Naive thymus-derived CD8-positive, alpha-beta T cell (primary cell): ENCODE results near the gene ZFYVE19. TPM values are rescaled to one million over a fixed set of nuclear protein-coding genes. Genes with fewer than 3 reads are reported as not detected.

ENCODE experiments used
- ATAC-seq, 2 donors: fragments of 150-1000 bp; cut with Tn5 transposase in 1 of 2; sonication (Bioruptor Pico), chemical (Tn5 transposase) in 1 of 2; 1 replicate in 1 of 2; 2 replicates in 1 of 2; pipeline ENCODE4 v1.10.0; 2021; ENCODE audit warnings: mild to moderate bottlenecking in 2 of 2, moderate library complexity in 2 of 2
- POLR2A ChIA-PET: fragments of 350-600 bp; sonication (Branson Sonifier 250); formaldehyde crosslinking; loops from one replicate; lab custom pipeline; 2021; ENCODE audit warnings: antibody characterized with exemption; lab: Charles Lee
- DNase-seq, 10 donors: peaks; one replicate each; pipeline versions ENCODE4 v3.0.0 to v3.0.0-alpha.2; 2020 to 2022
- H3K27ac Mint-ChIP-seq, 10 donors: one replicate each; pipeline ENCODE4 v1.8.0; 2020 to 2022; ENCODE audit warnings: mild to moderate bottlenecking in 10 of 10, mixed read lengths in 10 of 10, moderate library complexity in 4 of 10, inconsistent platforms in 1 of 10
- H3K27me3 Mint-ChIP-seq, 5 donors: one replicate each; pipeline ENCODE4 v1.8.0; 2021 to 2022; ENCODE audit warnings: mixed read lengths in 5 of 5
- H3K36me3 Mint-ChIP-seq, 3 donors: one replicate each; pipeline ENCODE4 v1.8.0; 2020 to 2022; ENCODE audit warnings: mixed read lengths in 3 of 3, mild to moderate bottlenecking in 2 of 3, inconsistent platforms in 1 of 3
- H3K4me1 Mint-ChIP-seq, 4 donors: one replicate each; pipeline ENCODE4 v1.8.0; 2021 to 2022; ENCODE audit warnings: mixed read lengths in 4 of 4
- H3K4me3 Mint-ChIP-seq, 10 donors: one replicate each; pipeline ENCODE4 v1.8.0; 2020 to 2022; ENCODE audit warnings: mild to moderate bottlenecking in 10 of 10, mixed read lengths in 10 of 10, moderate library complexity in 6 of 10, inconsistent platforms in 1 of 10
- H3K9me3 Mint-ChIP-seq, 9 donors: one replicate each; pipeline ENCODE4 v1.8.0; 2020 to 2022; ENCODE audit warnings: mixed read lengths in 9 of 9, mild to moderate bottlenecking in 3 of 9, inconsistent platforms in 1 of 9, moderate library complexity in 1 of 9
- polyA plus RNA-seq, 3 donors: library from polyadenylated mRNA; unstranded; fragments of 300-500 nt; fragmentation: Illumina TruSeq; gene quantifications; one replicate each; pipeline ENCODE4 v1.2.3, GENCODE V29; 2021
- total RNA-seq, 8 experiments: library from RNA in 2 of 8; stranded (reverse) in 2 of 8; gene quantifications; one replicate each; pipeline ENCODE4 v1.2.3 and lab custom pipeline; 2021 to 2026

ZFYVE19 gene
- total and polyA plus RNA-seq, 5 experiments from 2014 or later: 13.2 to 33.8 (median 15.5) TPM

GRCh38 chr15:40768521-40769273 is 38.2 kb upstream of the ZFYVE19 start:
- DNase-seq: no peak
- POLR2A ChIA-PET: interaction anchor here (0.6 to 3.0 kb wide), 8 partner anchors 8 to 521 kb away, joined by 3 to 12 read pairs (median 6); partner anchors contain the start of genes RAD51 and VPS18
- no peaks in the 10 kb centered on the region for H3K27me3 Mint-ChIP-seq

GRCh38 chr15:40769274-40770146 is 37.4 kb upstream of the ZFYVE19 start, which contains the start of gene C15orf62:
C15orf62 (plus strand) TSS chr15:40769980; CDS start chr15:40770496, 516 bp downstream.
- ATAC-seq (peak; percentile 64 to 73), DNase-seq (peak; percentile 33 to 83 (median 54))
- H3K4me3 Mint-ChIP-seq: peak within 1 kb of the TSS; percentile 57 to 82 (median 77)
- peaks cover 0 to 25% (median 0%) of the 10 kb centered on the region in 3 donors for H3K36me3 Mint-ChIP-seq
- H3K9me3 Mint-ChIP-seq: no peaks in the 10 kb centered on the region
- peaks cover 18 to 48% (median 43%) of the 10 kb centered on the region in 4 donors for H3K4me1 Mint-ChIP-seq
- POLR2A ChIA-PET: interaction anchor here (0.6 to 3.0 kb wide), 14 partner anchors 9 to 520 kb away, joined by 3 to 12 read pairs (median 4); partner anchors contain the start of genes RAD51 and VPS18
- no peaks in the 10 kb centered on the region for H3K27me3 Mint-ChIP-seq
- H3K27ac Mint-ChIP-seq: peak within 1 kb of the TSS; percentile 88 to 98 (median 94)

More at GRCh38 chr15:40768521-40769273, 38.2 kb upstream of the ZFYVE19 start:
- Mint-ChIP-seq H3K4me1 (peaks cover 18 to 50% (median 48%) of the 10 kb centered on the region in 4 donors), H3K36me3 (peaks cover 0 to 17% (median 0%) of the 10 kb centered on the region in 3 donors), H3K4me3 (peak overlapping the region; percentile 16 to 82 (median 75)), H3K27ac (peak overlapping the region; percentile 76 to 98 (median 94)), H3K9me3 (no peaks in the 10 kb centered on the region)
- peak in 1 of 2 donors; percentile 0 for ATAC-seq

- Mint-ChIP-seq H3K9me3 (no peaks in the 10 kb centered on the region), H3K27ac (peak overlapping the region; percentile 25 to 98 (median 94)), H3K36me3 (peaks cover 0 to 32% (median 0%) of the 10 kb centered on the region in 3 donors), H3K27me3 (no peaks in the 10 kb centered on the region), H3K4me3 (peak overlapping the region; percentile 16 to 82 (median 77)), H3K4me1 (peaks cover 15 to 41% (median 36%) of the 10 kb centered on the region in 4 donors)
- ATAC-seq (no peak), DNase-seq (no peak)
- POLR2A ChIA-PET: interaction anchor here (0.6 to 3.0 kb wide), 12 partner anchors 8 to 192 kb away, joined by 3 to 12 read pairs (median 4); partner anchors contain the start of genes RAD51 and VPS18
These were observed 36.7 kb upstream of the ZFYVE19 start for GRCh38 chr15:40770147-40770721.

GRCh38 chr15:40771242-40771641 is 35.6 kb upstream of the ZFYVE19 start:
- Mint-ChIP-seq H3K27me3 (no peaks in the 10 kb centered on the region), H3K36me3 (peaks cover 0 to 39% (median 0%) of the 10 kb centered on the region in 3 donors), H3K4me3 (no peak overlapping the region), H3K9me3 (no peaks in the 10 kb centered on the region), H3K4me1 (peaks cover 8 to 33% (median 27%) of the 10 kb centered on the region in 4 donors), H3K27ac (peak overlapping the region in 4 of 10 donors; percentile 37 to 62 (median 50))
- POLR2A ChIA-PET: interaction anchor here (0.6 to 1.1 kb wide), 2 partner anchors 13 to 17 kb away, joined by 3 to 5 read pairs; no protein-coding TSS in a partner anchor
- ATAC-seq (no peak), DNase-seq (no peak)

GRCh38 chr15:40772014-40772413 is 34.9 kb upstream of the ZFYVE19 start:
- H3K4me3 Mint-ChIP-seq: no peak overlapping the region
- H3K27ac Mint-ChIP-seq: peak overlapping the region in 1 of 10 donors; percentile 34
- peaks cover 8 to 36% (median 33%) of the 10 kb centered on the region in 4 donors for H3K4me1 Mint-ChIP-seq
- DNase-seq: no peak
- no peak for ATAC-seq
- H3K9me3 Mint-ChIP-seq: no peaks in the 10 kb centered on the region
- H3K36me3 Mint-ChIP-seq: peaks cover 0 to 47% (median 6%) of the 10 kb centered on the region in 3 donors
- H3K27me3 Mint-ChIP-seq: no peaks in the 10 kb centered on the region
- POLR2A ChIA-PET: interaction anchor here (0.6 to 1.3 kb wide), 2 partner anchors 16 to 33 kb away, joined by 3 to 7 read pairs; no protein-coding TSS in a partner anchor

- H3K27me3 Mint-ChIP-seq: no peaks in the 10 kb centered on the region
- H3K36me3 Mint-ChIP-seq: peaks cover 0 to 54% (median 8%) of the 10 kb centered on the region in 3 donors
- no peak for DNase-seq
- no peaks in the 10 kb centered on the region for H3K9me3 Mint-ChIP-seq
- no peak overlapping the region for H3K4me3 Mint-ChIP-seq
- peak overlapping the region in 1 of 10 donors; percentile 51 for H3K27ac Mint-ChIP-seq
- no peak for ATAC-seq
- H3K4me1 Mint-ChIP-seq: peaks cover 8 to 40% (median 28%) of the 10 kb centered on the region in 4 donors
- POLR2A ChIA-PET: interaction anchor here (0.7 to 1.3 kb wide), 2 partner anchors 35 to 65 kb away, joined by 3 to 7 read pairs; no protein-coding TSS in a partner anchor
These were observed 33.4 kb upstream of the ZFYVE19 start for GRCh38 chr15:40773496-40773895.

GRCh38 chr15:40773902-40774301 is 33.0 kb upstream of the ZFYVE19 start:
- peaks cover 8 to 36% (median 24%) of the 10 kb centered on the region in 4 donors for H3K4me1 Mint-ChIP-seq
- DNase-seq: no peak
- peaks cover 0 to 56% (median 8%) of the 10 kb centered on the region in 3 donors for H3K36me3 Mint-ChIP-seq
- ATAC-seq: no peak
- POLR2A ChIA-PET: interaction anchor here (1.4 kb wide), 1 partner anchor 8 kb away, joined by 3 read pairs; no protein-coding TSS in a partner anchor
- H3K27me3 Mint-ChIP-seq: no peaks in the 10 kb centered on the region
- H3K27ac Mint-ChIP-seq: no peak overlapping the region
- no peaks in the 10 kb centered on the region for H3K9me3 Mint-ChIP-seq
- H3K4me3 Mint-ChIP-seq: no peak overlapping the region

GRCh38 chr15:40775007-40775406 is 31.9 kb upstream of the ZFYVE19 start:
- Mint-ChIP-seq H3K27ac (no peak overlapping the region), H3K4me1 (peaks cover 2 to 25% (median 13%) of the 10 kb centered on the region in 4 donors), H3K27me3 (no peaks in the 10 kb centered on the region), H3K4me3 (no peak overlapping the region), H3K9me3 (no peaks in the 10 kb centered on the region), H3K36me3 (peaks cover 0 to 63% (median 14%) of the 10 kb centered on the region in 3 donors)
- ATAC-seq: no peak
- DNase-seq: no peak
- POLR2A ChIA-PET: interaction anchor here (1.4 to 1.5 kb wide), 2 partner anchors 9 to 11 kb away, joined by 3 to 5 read pairs; partner anchors contain the start of gene GCHFR

GRCh38 chr15:40775740-40776536 is 31.0 kb upstream of the ZFYVE19 start:
- ATAC-seq: no peak
- POLR2A ChIA-PET: interaction anchor here (1.3 to 1.5 kb wide), 2 partner anchors 10 to 12 kb away, joined by 5 read pairs; partner anchors contain the start of gene GCHFR
- peaks cover 2 to 18% (median 8%) of the 10 kb centered on the region in 4 donors for H3K4me1 Mint-ChIP-seq
- H3K9me3 Mint-ChIP-seq: no peaks in the 10 kb centered on the region
- H3K4me3 Mint-ChIP-seq: no peak overlapping the region
- no peak for DNase-seq
- peaks cover 0 to 66% (median 14%) of the 10 kb centered on the region in 3 donors for H3K36me3 Mint-ChIP-seq
- H3K27ac Mint-ChIP-seq: peak overlapping the region in 1 of 10 donors; percentile 73
- H3K27me3 Mint-ChIP-seq: no peaks in the 10 kb centered on the region

- H3K4me3 Mint-ChIP-seq: peak overlapping the region in 1 of 10 donors; percentile 39
- H3K36me3 Mint-ChIP-seq: peaks cover 0 to 60% (median 14%) of the 10 kb centered on the region in 3 donors
- H3K9me3 Mint-ChIP-seq: no peaks in the 10 kb centered on the region
- peak in 1 of 2 donors; percentile 54 for ATAC-seq
- no peaks in the 10 kb centered on the region for H3K27me3 Mint-ChIP-seq
- POLR2A ChIA-PET: interaction anchor here (1.3 to 1.5 kb wide), 2 partner anchors 11 to 12 kb away, joined by 5 read pairs; partner anchors contain the start of gene GCHFR
- peak in 1 of 10 donors; percentile 37 for DNase-seq
- peak overlapping the region in 6 of 10 donors; percentile 20 to 89 (median 66) for H3K27ac Mint-ChIP-seq
- H3K4me1 Mint-ChIP-seq: peaks cover 2 to 18% (median 8%) of the 10 kb centered on the region in 4 donors
These were observed 30.2 kb upstream of the ZFYVE19 start for GRCh38 chr15:40776537-40777141.
